ENCODE measurements around the gene CCDC28B. TPM values are rescaled to one million over a fixed set of nuclear protein-coding genes. Genes with fewer than 3 reads are reported as not detected.
A peak's percentile ranks its signal among the peaks of the same experiment; 100 is the strongest.

Gene CCDC28B
- total RNA-seq, 2 donors from 2014 or later, result 20.0 to 24.6 TPM

DNA sequence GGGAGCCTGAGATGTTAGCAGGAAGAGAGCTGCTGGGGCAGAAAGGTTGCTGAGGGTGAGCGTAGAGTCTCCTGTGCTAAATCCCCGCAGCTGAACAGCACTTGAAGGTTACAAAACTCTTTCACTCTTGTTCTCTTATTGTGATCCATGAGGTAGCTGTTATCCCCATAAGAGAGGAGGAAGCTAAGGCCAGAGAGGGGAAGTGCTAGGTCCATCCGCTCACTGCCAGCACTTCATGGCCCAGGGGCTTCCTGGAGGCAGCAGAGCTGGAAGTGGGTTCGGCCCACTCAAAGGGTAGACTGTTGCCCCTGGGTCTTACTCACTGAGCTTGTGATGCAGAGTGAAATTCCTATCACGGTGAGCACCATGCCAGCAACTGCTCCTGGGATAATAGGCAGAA is 16.2 kb downstream of the CCDC28B start:
- ATAC-seq (replicated peaks in 1 of 2) (no peak), DNase-seq (no peak)
- Mint-ChIP-seq H3K27ac (peak overlapping the region; percentile 25), H3K36me3 (ENCODE audit: insufficient read depth in 2 of 2) (peaks cover 0 to 2% of the 10 kb centered on the region in 2 donors), H3K27me3 (ENCODE audit: low read depth) (no peaks in the 10 kb centered on the region), H3K4me1 (ENCODE audit: low read depth) (peaks cover 30% of the 10 kb centered on the region), H3K4me3 (no peak overlapping the region), H3K9me3 (no peaks in the 10 kb centered on the region)

GRCh38 chr1:32219022-32219421 is 18.6 kb downstream of the CCDC28B start:
- ATAC-seq (replicated peaks in 1 of 2), result no peak
- no peak for DNase-seq
- H3K9me3 Mint-ChIP-seq, result no peaks in the 10 kb centered on the region
- no peaks in the 10 kb centered on the region for H3K27me3 Mint-ChIP-seq (ENCODE audit: low read depth)
- H3K36me3 Mint-ChIP-seq (ENCODE audit: insufficient read depth in 2 of 2), result peaks cover 2 to 5% of the 10 kb centered on the region in 2 donors
- peaks cover 37% of the 10 kb centered on the region for H3K4me1 Mint-ChIP-seq (ENCODE audit: low read depth)
- H3K4me3 Mint-ChIP-seq, result no peak overlapping the region
- H3K27ac Mint-ChIP-seq, result no peak overlapping the region

DNA sequence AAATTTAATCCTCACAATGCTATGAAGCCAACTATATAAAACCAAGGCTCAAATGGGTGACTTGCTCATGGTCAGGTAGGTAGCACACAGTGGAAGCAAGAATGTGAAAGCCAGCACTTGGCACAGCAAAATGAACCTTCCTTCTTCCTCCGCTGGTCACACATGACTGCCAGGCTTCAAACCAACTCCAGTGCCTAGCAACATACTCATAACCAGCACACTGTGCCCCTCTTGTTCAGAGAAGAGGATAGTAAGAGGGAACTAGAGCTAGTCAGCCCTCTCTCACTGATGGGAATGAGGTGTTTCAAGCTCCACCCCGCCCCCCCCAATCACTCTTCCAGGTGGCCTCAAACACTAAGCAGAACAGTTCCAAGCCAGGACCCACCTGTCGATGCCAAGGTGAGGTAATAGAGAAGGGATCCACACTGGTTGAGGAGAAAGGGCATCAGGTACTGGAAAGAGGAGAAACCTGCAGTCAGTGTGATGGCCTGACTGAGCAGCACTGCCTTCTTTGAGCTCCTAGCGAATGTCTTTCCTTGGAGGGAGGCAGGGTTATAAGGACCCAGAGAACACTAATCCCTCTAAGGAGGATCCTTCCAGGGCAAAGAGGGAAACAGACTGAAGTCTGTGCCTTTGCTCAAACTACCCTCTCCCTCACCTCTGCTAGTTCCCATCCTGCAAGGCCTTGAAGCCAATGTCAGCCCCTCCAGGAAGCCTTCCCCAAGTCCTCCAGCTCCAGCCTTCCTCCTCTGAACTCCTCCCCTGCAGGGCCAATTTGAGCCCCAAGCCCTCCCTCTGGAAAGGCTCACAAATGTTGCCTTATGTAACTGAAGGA is 20.6 kb downstream of the CCDC28B start:
- DNase-seq, result no peak
- peak overlapping the region; percentile 77 for H3K27ac Mint-ChIP-seq
- H3K27me3 Mint-ChIP-seq (ENCODE audit: low read depth), result no peaks in the 10 kb centered on the region
- H3K4me1 Mint-ChIP-seq (ENCODE audit: low read depth), result peaks cover 41% of the 10 kb centered on the region
- no peaks in the 10 kb centered on the region for H3K9me3 Mint-ChIP-seq
- ATAC-seq (replicated peaks in 1 of 2), result no peak
- peak overlapping the region; percentile 94 to 96 for H3K4me3 Mint-ChIP-seq
- H3K36me3 Mint-ChIP-seq (ENCODE audit: insufficient read depth in 2 of 2), result peaks cover 6 to 10% of the 10 kb centered on the region in 2 donors

GRCh38 chr1:32221581-32221979 is 21.2 kb downstream of the CCDC28B start:
- Mint-ChIP-seq H3K36me3 (ENCODE audit: insufficient read depth in 2 of 2) (peaks cover 6 to 10% of the 10 kb centered on the region in 2 donors), H3K27me3 (ENCODE audit: low read depth) (no peaks in the 10 kb centered on the region), H3K27ac (peak overlapping the region; percentile 77), H3K4me3 (peak overlapping the region; percentile 94 to 96), H3K9me3 (no peaks in the 10 kb centered on the region), H3K4me1 (ENCODE audit: low read depth) (peaks cover 36% of the 10 kb centered on the region)
- no peak for ATAC-seq (replicated peaks in 1 of 2)
- DNase-seq, result no peak

DNA sequence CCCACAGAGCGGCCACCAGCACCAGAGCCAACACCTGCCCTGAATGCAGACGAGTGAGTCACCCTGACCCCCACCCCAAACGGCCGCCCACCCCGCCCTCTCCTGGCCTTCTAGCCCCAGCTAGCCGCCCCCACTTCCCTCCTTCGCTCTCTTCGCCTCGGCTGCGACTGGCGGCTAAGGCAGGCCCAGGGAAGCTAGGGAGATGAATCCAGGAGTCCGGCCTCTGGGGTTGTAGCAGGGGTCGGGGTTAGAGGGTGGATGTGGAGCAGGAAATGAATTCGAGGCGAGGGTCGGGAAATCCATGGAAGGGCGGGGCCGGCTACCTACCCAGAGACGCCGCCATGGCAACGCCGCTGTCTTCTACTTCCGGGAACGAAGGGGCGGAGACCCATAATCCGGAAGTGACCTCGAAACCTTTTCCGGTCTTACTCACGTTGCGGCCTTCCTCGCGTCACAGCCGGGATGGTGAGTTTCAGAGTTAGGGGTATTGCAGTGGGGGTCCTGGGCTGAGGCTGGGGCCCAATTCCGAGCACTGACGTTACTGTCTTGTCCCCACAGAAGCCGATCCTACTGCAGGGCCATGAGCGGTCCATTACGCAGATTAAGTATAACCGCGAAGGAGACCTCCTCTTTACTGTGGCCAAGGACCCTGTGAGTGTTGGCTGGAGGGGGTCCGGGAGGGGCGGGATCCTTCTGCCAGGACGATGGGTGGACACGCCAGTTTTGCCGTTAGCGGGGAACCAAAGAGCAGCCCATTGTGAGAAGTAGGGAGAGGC is 21.8 kb downstream of the CCDC28B start, which contains the start of the genes EIF3I and TMEM234:
Gene EIF3I, plus strand, starts transcription at position 428 of the 776 bp plus-strand sequence. Its CDS starts 35 bp downstream, at position 463.
Gene TMEM234, minus strand, starts transcription at position 374 of the 776 bp plus-strand sequence. Its CDS starts 31 bp downstream, at position 343.
- Mint-ChIP-seq H3K27ac (peak within 1 kb of the TSS; percentile 94), H3K4me3 (peak within 1 kb of the TSS; percentile 94 to 96), H3K9me3 (no peaks in the 10 kb centered on the region), H3K27me3 (ENCODE audit: low read depth) (no peaks in the 10 kb centered on the region), H3K36me3 (ENCODE audit: insufficient read depth in 2 of 2) (peaks cover 6 to 10% of the 10 kb centered on the region in 2 donors), H3K4me1 (ENCODE audit: low read depth) (peaks cover 34% of the 10 kb centered on the region)
- DNase-seq (peak; percentile 92 to 93), ATAC-seq (replicated peaks in 1 of 2) (peak; percentile 98)

DNA sequence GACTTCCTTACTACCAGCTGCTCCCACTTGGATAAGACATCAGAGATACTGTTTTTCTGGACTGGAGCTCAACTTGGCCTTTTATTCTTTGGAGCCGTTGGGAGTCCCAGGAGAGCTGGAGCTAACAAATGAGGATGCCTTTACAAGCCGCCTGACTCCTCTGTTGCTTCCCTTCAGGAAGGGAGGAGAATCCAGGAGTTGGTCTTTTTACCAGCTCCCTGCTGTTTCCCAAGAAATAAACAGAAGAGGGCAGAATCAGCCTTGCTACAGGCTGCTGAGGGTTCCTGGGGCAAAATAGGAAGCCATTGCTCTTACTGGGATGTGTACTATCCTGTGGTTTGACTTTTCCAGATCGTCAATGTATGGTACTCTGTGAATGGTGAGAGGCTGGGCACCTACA is 23.3 kb downstream of the CCDC28B start:
- DNase-seq (no peak), ATAC-seq (replicated peaks in 1 of 2) (no peak)
- Mint-ChIP-seq H3K4me3 (peak overlapping the region; percentile 94 to 96), H3K27me3 (ENCODE audit: low read depth) (no peaks in the 10 kb centered on the region), H3K9me3 (no peaks in the 10 kb centered on the region), H3K36me3 (ENCODE audit: insufficient read depth in 2 of 2) (peaks cover 12 to 21% of the 10 kb centered on the region in 2 donors), H3K4me1 (ENCODE audit: low read depth) (peaks cover 41% of the 10 kb centered on the region), H3K27ac (peak overlapping the region; percentile 94)

DNA sequence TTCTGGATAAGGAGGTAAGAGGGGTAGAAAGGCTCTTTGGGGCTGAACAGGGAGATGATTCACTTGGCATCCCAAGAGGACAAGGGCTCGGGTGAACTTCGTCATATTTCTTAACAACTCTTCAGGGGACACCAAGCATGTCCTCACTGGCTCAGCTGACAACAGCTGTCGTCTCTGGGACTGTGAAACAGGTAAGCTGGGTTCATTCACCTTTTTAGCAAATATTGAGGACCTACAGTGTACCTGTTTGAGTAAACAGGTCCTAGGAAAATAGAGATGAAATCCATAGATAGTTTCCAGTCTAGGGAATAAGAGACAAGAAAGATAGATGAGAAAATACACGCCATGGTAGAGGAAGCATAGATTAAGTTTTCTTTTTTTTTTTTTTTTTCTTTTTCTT is 23.9 kb downstream of the CCDC28B start:
- Mint-ChIP-seq H3K27me3 (ENCODE audit: low read depth) (no peaks in the 10 kb centered on the region), H3K9me3 (no peaks in the 10 kb centered on the region), H3K27ac (peak overlapping the region; percentile 94), H3K4me3 (peak overlapping the region; percentile 94 to 96), H3K36me3 (ENCODE audit: insufficient read depth in 2 of 2) (peaks cover 12 to 24% of the 10 kb centered on the region in 2 donors), H3K4me1 (ENCODE audit: low read depth) (peaks cover 41% of the 10 kb centered on the region)
- no peak for DNase-seq
- no peak for ATAC-seq (replicated peaks in 1 of 2)

GRCh38 chr1:32228771-32229170 is 28.4 kb downstream of the CCDC28B start:
- Mint-ChIP-seq H3K27ac (no peak overlapping the region), H3K36me3 (ENCODE audit: insufficient read depth in 2 of 2) (peaks cover 12 to 27% of the 10 kb centered on the region in 2 donors), H3K4me1 (ENCODE audit: low read depth) (peaks cover 14% of the 10 kb centered on the region), H3K27me3 (ENCODE audit: low read depth) (no peaks in the 10 kb centered on the region), H3K9me3 (no peaks in the 10 kb centered on the region), H3K4me3 (no peak overlapping the region)
- ATAC-seq (replicated peaks in 1 of 2), result no peak
- no peak for DNase-seq

DNA sequence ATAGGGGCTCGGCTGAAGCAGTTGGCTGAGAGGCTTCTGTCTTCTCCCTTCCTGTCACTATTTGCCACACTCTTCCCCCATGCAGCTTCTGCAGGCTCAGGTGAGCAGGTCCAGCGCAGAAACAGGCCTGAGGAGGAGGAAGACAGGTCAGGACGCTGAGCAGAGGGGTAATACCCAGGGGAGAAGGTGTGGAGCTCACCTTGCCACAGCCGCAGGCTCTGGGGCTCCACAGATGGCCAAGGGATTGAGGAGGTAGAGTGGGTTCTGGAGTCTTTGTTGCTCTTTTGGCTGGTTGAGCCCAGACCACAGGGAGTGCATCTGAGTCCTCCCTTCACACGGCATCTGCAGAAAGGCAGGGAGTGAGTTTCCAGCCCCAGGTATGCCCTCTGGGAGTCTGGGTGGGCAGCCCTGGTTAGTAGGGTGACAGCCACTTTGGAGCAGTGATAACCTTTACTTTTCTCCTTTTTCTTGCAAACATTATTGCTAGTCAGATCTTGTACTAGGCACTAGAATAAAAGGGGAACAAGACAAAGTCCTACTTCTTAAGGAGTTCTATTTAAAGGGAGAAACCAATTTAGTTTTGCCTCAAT is 31.5 kb downstream of the CCDC28B start:
- DNase-seq (no peak), ATAC-seq (replicated peaks in 1 of 2) (no peak)
- Mint-ChIP-seq H3K4me3 (no peak overlapping the region), H3K9me3 (no peaks in the 10 kb centered on the region), H3K27me3 (ENCODE audit: low read depth) (no peaks in the 10 kb centered on the region), H3K4me1 (ENCODE audit: low read depth) (peaks cover 7% of the 10 kb centered on the region), H3K27ac (no peak overlapping the region), H3K36me3 (ENCODE audit: insufficient read depth in 2 of 2) (peaks cover 6 to 17% of the 10 kb centered on the region in 2 donors)

DNA sequence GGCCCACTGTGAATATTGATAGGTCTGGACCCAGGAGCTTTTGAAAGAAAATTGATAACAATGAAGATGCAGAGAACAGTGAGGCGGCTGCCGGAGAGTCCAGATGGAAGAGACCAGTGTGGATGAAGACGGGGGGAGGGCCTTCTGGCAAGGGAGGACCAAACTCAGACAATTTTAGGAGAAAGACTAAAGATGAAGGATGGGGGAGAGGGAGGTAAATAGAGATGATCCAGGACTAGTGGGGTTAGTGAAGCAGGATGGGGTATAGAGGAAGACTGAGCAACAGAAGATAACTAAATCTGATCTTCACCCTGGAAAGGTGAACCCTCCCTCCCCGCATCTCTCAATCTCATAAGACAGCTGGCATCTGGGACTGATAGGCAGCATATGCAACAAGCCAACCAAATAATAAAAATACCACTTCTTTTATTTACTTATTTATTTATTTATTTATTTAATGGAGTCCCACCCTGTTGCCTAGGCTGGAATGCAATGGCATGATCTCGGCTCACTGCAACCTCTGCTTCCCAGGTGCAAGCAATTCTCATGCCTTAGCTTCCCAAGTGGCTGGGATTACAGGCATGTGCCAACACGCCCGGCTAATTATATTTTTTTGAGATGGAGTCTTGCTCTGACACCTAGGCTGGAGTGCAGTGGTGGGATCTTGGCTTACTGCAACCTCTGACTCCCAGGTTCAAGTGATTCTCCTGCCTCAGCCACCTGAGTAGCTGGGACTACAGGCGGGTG is 32.3 kb downstream of the CCDC28B start:
- ATAC-seq (replicated peaks in 1 of 2) (no peak), DNase-seq (no peak)
- Mint-ChIP-seq H3K9me3 (no peaks in the 10 kb centered on the region), H3K4me3 (no peak overlapping the region), H3K27ac (no peak overlapping the region), H3K4me1 (ENCODE audit: low read depth) (peaks cover 2% of the 10 kb centered on the region), H3K27me3 (ENCODE audit: low read depth) (no peaks in the 10 kb centered on the region), H3K36me3 (ENCODE audit: insufficient read depth in 2 of 2) (peaks cover 4 to 12% of the 10 kb centered on the region in 2 donors)

DNA sequence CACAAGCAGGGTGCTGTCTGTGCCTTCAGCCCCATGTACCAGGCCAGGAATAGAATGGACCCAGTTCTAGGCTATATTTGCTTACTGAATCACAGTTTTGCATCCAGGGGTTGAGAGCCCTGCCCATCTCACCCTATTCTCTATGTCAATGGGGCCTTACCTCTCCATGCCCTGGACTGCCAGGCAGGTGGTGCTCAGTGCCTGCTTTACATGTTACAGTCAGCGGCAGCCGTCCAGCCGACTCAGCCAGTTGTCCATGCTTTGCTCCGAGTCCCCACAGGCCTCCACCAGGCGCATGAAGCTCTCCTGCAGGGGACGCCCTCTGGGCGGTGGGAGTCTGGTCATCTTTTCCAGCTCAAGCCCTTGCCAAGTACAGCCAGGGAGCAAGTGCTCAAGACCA is 34.4 kb downstream of the CCDC28B start:
- Mint-ChIP-seq H3K9me3 (no peaks in the 10 kb centered on the region), H3K27ac (no peak overlapping the region), H3K4me1 (ENCODE audit: low read depth) (no peaks in the 10 kb centered on the region), H3K4me3 (no peak overlapping the region), H3K27me3 (ENCODE audit: low read depth) (no peaks in the 10 kb centered on the region), H3K36me3 (ENCODE audit: insufficient read depth in 2 of 2) (peaks cover 0 to 3% of the 10 kb centered on the region in 2 donors)
- ATAC-seq (replicated peaks in 1 of 2), result no peak
- DNase-seq, result no peak

GRCh38 chr1:32239337-32239736 is 38.9 kb downstream of the CCDC28B start:
- Mint-ChIP-seq H3K9me3 (no peaks in the 10 kb centered on the region), H3K4me3 (peak overlapping the region; percentile 90 to 92), H3K27me3 (ENCODE audit: low read depth) (no peaks in the 10 kb centered on the region), H3K4me1 (ENCODE audit: low read depth) (peaks cover 18% of the 10 kb centered on the region), H3K36me3 (ENCODE audit: insufficient read depth in 2 of 2) (no peaks in the 10 kb centered on the region), H3K27ac (no peak overlapping the region)
- ATAC-seq (replicated peaks in 1 of 2) (no peak), DNase-seq (no peak)
